HepG2 (cell line): ENCODE results near the gene TP53TG5. TPM values are rescaled to one million over a fixed set of nuclear protein-coding genes. Genes with fewer than 3 reads are reported as not detected.

ENCODE experiments used
- DPF2 ChIP-seq: sonication (generic); formaldehyde crosslinking; IDR thresholded peaks from 2 replicates; pipeline ENCODE4 v1.4.0; 2020; ENCODE audit warnings: mild to moderate bottlenecking, low read depth, missing genetic modification reagents, borderline replicate concordance
- HOMEZ ChIP-seq: IDR thresholded peaks from 2 replicates; pipeline ENCODE4 v1.6.1; 2016; ENCODE audit warnings: low read depth
- MEIS2 ChIP-seq: sonication (generic); formaldehyde crosslinking; IDR thresholded peaks from 2 replicates; pipeline ENCODE4 v1.9.0; 2021; ENCODE audit warnings: mild to moderate bottlenecking, missing genetic modification reagents
- SATB2 ChIP-seq: sonication (generic); formaldehyde crosslinking; IDR thresholded peaks from 2 replicates; pipeline ENCODE4 v1.5.0; 2020; ENCODE audit warnings: missing genetic modification reagents
- SOX6 ChIP-seq, 2 experiments: fragments of 450-650 bp in 1 of 2; sonication (generic) in 1 of 2; formaldehyde crosslinking in 1 of 2; IDR thresholded peaks; 2 replicates each; pipeline versions ENCODE4 v1.4.0 to v1.6.1; 2017 to 2020; ENCODE audit warnings: antibody characterized with exemption in 1 of 2, mild to moderate bottlenecking in 1 of 2, missing genetic modification reagents in 1 of 2
- THAP11 ChIP-seq: IDR thresholded peaks from 2 replicates; pipeline ENCODE4 v1.6.1; 2016; ENCODE audit warnings: missing biosample characterization, missing genetic modification reagents
- XRCC5 ChIP-seq: fragments of 200-400 bp; formaldehyde crosslinking; optimal IDR thresholded peaks from 2 replicates; pipeline ENCODE3; 2017; ENCODE audit warnings: mild to moderate bottlenecking, low read length
- ZBED4 ChIP-seq: sonication (generic); formaldehyde crosslinking; IDR thresholded peaks from 2 replicates; pipeline ENCODE4 v1.4.0; 2020; ENCODE audit warnings: missing genetic modification reagents, borderline replicate concordance
- ZNF572 ChIP-seq: sonication (generic); formaldehyde crosslinking; IDR thresholded peaks from 2 replicates; pipeline ENCODE4 v1.5.1; 2020; ENCODE audit warnings: mild to moderate bottlenecking, missing genetic modification reagents
- ZNF772 ChIP-seq: sonication (generic); formaldehyde crosslinking; IDR thresholded peaks from 2 replicates; pipeline ENCODE4 v1.5.0; 2020; ENCODE audit warnings: mild to moderate bottlenecking, missing genetic modification reagents
- ZNF777 ChIP-seq: sonication (generic); formaldehyde crosslinking; IDR thresholded peaks from 2 replicates; pipeline ENCODE4 v1.4.0; 2020; ENCODE audit warnings: missing genetic modification reagents
- ZUFSP ChIP-seq: sonication (generic); formaldehyde crosslinking; IDR thresholded peaks from 2 replicates; pipeline ENCODE4 v1.9.0; 2021; ENCODE audit warnings: missing genetic modification reagents, mild to moderate bottlenecking, borderline replicate concordance
- polyA plus RNA-seq, 8 experiments: library from polyadenylated mRNA; depleted of rRNA in 3 of 8; stranded (reverse) in 7 of 8; unstranded in 1 of 8; fragments of >200 nt; fragmentation: Illumina TruSeq in 4 of 8; extraction: Trizol in 4 of 8; gene quantifications; 2 replicates each; pipeline versions ENCODE4 v1.2.1 to v1.2.3, GENCODE V29; 2011 to 2016; ENCODE audit warnings: low read depth in 4 of 8, missing spikeins in 1 of 8, mixed read lengths in 1 of 8; ENCODE audit not compliant: insufficient read depth in 1 of 8
- total RNA-seq, 5 experiments: library from RNA; depleted of rRNA; stranded (reverse); fragments of >200 nt; fragmentation: Illumina TruSeq; extraction: Trizol; gene quantifications; 2 replicates each; pipeline ENCODE4 v1.2.3, GENCODE V29; 2016; ENCODE audit warnings: low read depth in 1 of 5
- TF ChIP-seq, protein P1 (sequence below): IDR thresholded peaks from 2 replicates; pipeline ENCODE4 v1.4.0; 2020; ENCODE audit warnings: mild to moderate bottlenecking, missing genetic modification reagents
- TF ChIP-seq, protein P2 (sequence below): sonication (generic); formaldehyde crosslinking; IDR thresholded peaks from 2 replicates; pipeline ENCODE4 v1.5.1; 2020; ENCODE audit warnings: missing genetic modification reagents, mild to moderate bottlenecking, borderline replicate concordance

TP53TG5 gene
- total and polyA plus RNA-seq, 2 of the 13 experiments (the other 11 are each of a cell fraction or from before 2014, with no cell fraction given): 0.11 TPM; not detected in 1

GRCh38 chr20:45336530-45337366 is 41.4 kb downstream of the TP53TG5 start (continued):
- TF ChIP-seq, protein P1, sequence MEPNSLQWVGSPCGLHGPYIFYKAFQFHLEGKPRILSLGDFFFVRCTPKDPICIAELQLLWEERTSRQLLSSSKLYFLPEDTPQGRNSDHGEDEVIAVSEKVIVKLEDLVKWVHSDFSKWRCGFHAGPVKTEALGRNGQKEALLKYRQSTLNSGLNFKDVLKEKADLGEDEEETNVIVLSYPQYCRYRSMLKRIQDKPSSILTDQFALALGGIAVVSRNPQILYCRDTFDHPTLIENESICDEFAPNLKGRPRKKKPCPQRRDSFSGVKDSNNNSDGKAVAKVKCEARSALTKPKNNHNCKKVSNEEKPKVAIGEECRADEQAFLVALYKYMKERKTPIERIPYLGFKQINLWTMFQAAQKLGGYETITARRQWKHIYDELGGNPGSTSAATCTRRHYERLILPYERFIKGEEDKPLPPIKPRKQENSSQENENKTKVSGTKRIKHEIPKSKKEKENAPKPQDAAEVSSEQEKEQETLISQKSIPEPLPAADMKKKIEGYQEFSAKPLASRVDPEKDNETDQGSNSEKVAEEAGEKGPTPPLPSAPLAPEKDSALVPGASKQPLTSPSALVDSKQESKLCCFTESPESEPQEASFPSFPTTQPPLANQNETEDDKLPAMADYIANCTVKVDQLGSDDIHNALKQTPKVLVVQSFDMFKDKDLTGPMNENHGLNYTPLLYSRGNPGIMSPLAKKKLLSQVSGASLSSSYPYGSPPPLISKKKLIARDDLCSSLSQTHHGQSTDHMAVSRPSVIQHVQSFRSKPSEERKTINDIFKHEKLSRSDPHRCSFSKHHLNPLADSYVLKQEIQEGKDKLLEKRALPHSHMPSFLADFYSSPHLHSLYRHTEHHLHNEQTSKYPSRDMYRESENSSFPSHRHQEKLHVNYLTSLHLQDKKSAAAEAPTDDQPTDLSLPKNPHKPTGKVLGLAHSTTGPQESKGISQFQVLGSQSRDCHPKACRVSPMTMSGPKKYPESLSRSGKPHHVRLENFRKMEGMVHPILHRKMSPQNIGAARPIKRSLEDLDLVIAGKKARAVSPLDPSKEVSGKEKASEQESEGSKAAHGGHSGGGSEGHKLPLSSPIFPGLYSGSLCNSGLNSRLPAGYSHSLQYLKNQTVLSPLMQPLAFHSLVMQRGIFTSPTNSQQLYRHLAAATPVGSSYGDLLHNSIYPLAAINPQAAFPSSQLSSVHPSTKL (CRISPR knock-in tag): peak; percentile 35; the same call in 1 of the 2 replicates
- TF ChIP-seq THAP11 (CRISPR knock-in tag) (no peak), HOMEZ (0 out of 2 replicates have a peak, but pooled peaks have one; percentile 40), SATB2 (CRISPR knock-in tag) (0 out of 2 replicates have a peak, but pooled peaks have one; percentile 47), ZNF777 (CRISPR knock-in tag) (no peak), DPF2 (CRISPR knock-in tag) (0 out of 2 replicates have a peak, but pooled peaks have one; percentile 36), XRCC5 (peak; percentile 14), ZBED4 (0 out of 2 replicates have a peak, but pooled peaks have one; percentile 35), ZNF572 (CRISPR knock-in tag) (peak; percentile 74; the same call in 1 of the 2 replicates), SOX6 (IDR thresholded peaks at IDR 0.05) (no peak), SOX6 (CRISPR knock-in tag; IDR thresholded peaks at IDR 0.05) (peak; percentile 50; the same call in 1 of the 2 replicates), ZUFSP (CRISPR knock-in tag) (no peak), MEIS2 (CRISPR knock-in tag) (peak; percentile 35; the same call in 1 of the 2 replicates), ZNF772 (CRISPR knock-in tag) (peak; percentile 45; the same call in 1 of the 2 replicates)
- TF ChIP-seq, protein P2, sequence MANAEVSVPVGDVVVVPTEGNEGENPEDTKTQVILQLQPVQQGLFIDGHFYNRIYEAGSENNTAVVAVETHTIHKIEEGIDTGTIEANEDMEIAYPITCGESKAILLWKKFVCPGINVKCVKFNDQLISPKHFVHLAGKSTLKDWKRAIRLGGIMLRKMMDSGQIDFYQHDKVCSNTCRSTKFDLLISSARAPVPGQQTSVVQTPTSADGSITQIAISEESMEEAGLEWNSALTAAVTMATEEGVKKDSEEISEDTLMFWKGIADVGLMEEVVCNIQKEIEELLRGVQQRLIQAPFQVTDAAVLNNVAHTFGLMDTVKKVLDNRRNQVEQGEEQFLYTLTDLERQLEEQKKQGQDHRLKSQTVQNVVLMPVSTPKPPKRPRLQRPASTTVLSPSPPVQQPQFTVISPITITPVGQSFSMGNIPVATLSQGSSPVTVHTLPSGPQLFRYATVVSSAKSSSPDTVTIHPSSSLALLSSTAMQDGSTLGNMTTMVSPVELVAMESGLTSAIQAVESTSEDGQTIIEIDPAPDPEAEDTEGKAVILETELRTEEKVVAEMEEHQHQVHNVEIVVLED (CRISPR knock-in tag): 0 out of 2 replicates have a peak, but pooled peaks have one; percentile 40
